Mesenchymal stem cell (in vitro differentiated cells and primary cell): ENCODE measurements around the gene APOA4.
A peak's percentile ranks its signal among the peaks of the same experiment; 100 is the strongest.

Source experiments
- DNase-seq: peaks from one replicate; pipeline ENCODE4 v3.0.0-alpha.2; 2013
- H2AFZ ChIP-seq: one replicate; pipeline ENCODE4 v1.6.1; 2013; ENCODE audit warnings: low read depth, mild to moderate bottlenecking, control low read depth, inconsistent platforms, low read length, moderate library complexity
- H2AK5ac ChIP-seq: 2 replicates; pipeline ENCODE4 v1.6.1; 2013; ENCODE audit warnings: low read length, moderate library complexity, mild to moderate bottlenecking, inconsistent platforms; ENCODE audit not compliant: severe bottlenecking
- H2BK120ac ChIP-seq: one replicate; pipeline ENCODE4 v1.6.1; 2013; ENCODE audit warnings: low read depth, mild to moderate bottlenecking, inconsistent platforms, low read length, moderate library complexity
- H2BK12ac ChIP-seq, 2 experiments: one replicate each; pipeline ENCODE4 v1.6.1; 2013; ENCODE audit warnings: inconsistent platforms in 2 of 2, low read length in 2 of 2, mild to moderate bottlenecking in 2 of 2, moderate library complexity in 2 of 2, control low read depth in 1 of 2
- H2BK15ac ChIP-seq: one replicate; pipeline ENCODE4 v1.6.1; 2013; ENCODE audit warnings: mild to moderate bottlenecking, low read depth, inconsistent platforms; ENCODE audit not compliant: poor library complexity, severe bottlenecking
- H2BK5ac ChIP-seq: 2 replicates; pipeline ENCODE4 v1.6.1; 2013; ENCODE audit warnings: low read depth, mild to moderate bottlenecking, low read length, control low read depth, inconsistent platforms; ENCODE audit not compliant: poor library complexity, severe bottlenecking
- H3K14ac ChIP-seq, 2 experiments: one replicate each; pipeline ENCODE4 v1.6.1; 2013; ENCODE audit warnings: inconsistent platforms in 2 of 2, low read length in 2 of 2, control low read depth in 1 of 2, mild to moderate bottlenecking in 1 of 2, moderate library complexity in 1 of 2
- H3K18ac ChIP-seq, 2 experiments: one replicate each; pipeline ENCODE4 v1.6.1; 2013; ENCODE audit warnings: inconsistent platforms in 2 of 2, low read length in 2 of 2, control low read depth in 1 of 2, low read depth in 1 of 2, mild to moderate bottlenecking in 1 of 2
- H3K23ac ChIP-seq, 2 experiments: one replicate each; pipeline ENCODE4 v1.6.1; 2013; ENCODE audit warnings: inconsistent platforms in 2 of 2, low read length in 2 of 2, mild to moderate bottlenecking in 2 of 2, moderate library complexity in 2 of 2, control low read depth in 1 of 2
- H3K27ac ChIP-seq: 2 replicates; pipeline ENCODE4 v1.5.1; 2013; ENCODE audit warnings: mild to moderate bottlenecking, moderate library complexity, low read length, control low read depth, inconsistent platforms; ENCODE audit not compliant: poor library complexity, severe bottlenecking
- H3K27me3 ChIP-seq, 2 experiments: 2 replicates each; pipeline versions ENCODE4 v1.6.1 to v1.7.0; 2013; ENCODE audit warnings: low read length in 2 of 2, mild to moderate bottlenecking in 2 of 2, moderate library complexity in 2 of 2, control low read depth in 1 of 2, inconsistent platforms in 1 of 2; ENCODE audit not compliant: control insufficient read depth in 1 of 2, insufficient read depth in 1 of 2
- H3K36me3 ChIP-seq, 2 experiments: 2 replicates each; pipeline versions ENCODE4 v1.6.1 to v1.7.0; 2013; ENCODE audit warnings: low read length in 2 of 2, control low read depth in 1 of 2, inconsistent platforms in 1 of 2, low read depth in 1 of 2, mild to moderate bottlenecking in 1 of 2; ENCODE audit not compliant: insufficient read depth in 2 of 2, control insufficient read depth in 1 of 2
- H3K4ac ChIP-seq, 2 experiments: one replicate each; pipeline ENCODE4 v1.6.1; 2013; ENCODE audit warnings: inconsistent platforms in 2 of 2, low read length in 2 of 2, mild to moderate bottlenecking in 2 of 2, moderate library complexity in 2 of 2, control low read depth in 1 of 2, low read depth in 1 of 2
- H3K4me1 ChIP-seq: 2 replicates; pipeline ENCODE4 v1.6.1; 2013; ENCODE audit warnings: low read depth, low read length, control low read depth; ENCODE audit not compliant: control insufficient read depth, insufficient read depth
- H3K4me2 ChIP-seq: 2 replicates; pipeline ENCODE4 v1.6.1; 2013; ENCODE audit warnings: low read length, mild to moderate bottlenecking, inconsistent platforms; ENCODE audit not compliant: poor library complexity, severe bottlenecking
- H3K4me3 ChIP-seq, 2 experiments: 2 replicates each; pipeline versions ENCODE4 v1.5.1 to v1.7.0; 2013; ENCODE audit warnings: low read length in 2 of 2, mild to moderate bottlenecking in 2 of 2, control low read depth in 1 of 2, low read depth in 1 of 2; ENCODE audit not compliant: insufficient read depth in 1 of 2
- H3K79me1 ChIP-seq: replicated peaks from 2 replicates; pipeline ENCODE4 v1.6.1; 2013; ENCODE audit warnings: mild to moderate bottlenecking, control low read depth, low read length, inconsistent platforms; ENCODE audit not compliant: poor library complexity, severe bottlenecking
- H3K9ac ChIP-seq: 2 replicates; pipeline ENCODE4 v1.7.0; 2013; ENCODE audit warnings: mild to moderate bottlenecking, low read length, moderate library complexity
- H3K9me3 ChIP-seq: 2 replicates; pipeline ENCODE4 v1.7.0; 2013; ENCODE audit warnings: mild to moderate bottlenecking, low read length; ENCODE audit not compliant: control insufficient read depth
- H4K8ac ChIP-seq: one replicate; pipeline ENCODE4 v1.6.1; 2013; ENCODE audit warnings: inconsistent platforms, mild to moderate bottlenecking, low read length, moderate library complexity
- H4K91ac ChIP-seq: one replicate; pipeline ENCODE4 v1.6.1; 2013; ENCODE audit warnings: mild to moderate bottlenecking, low read length, inconsistent platforms
- whole genome bisulfite sequencing: methylation state at CpG from one replicate; pipeline ENCODE4 v1.1.7; 2013; ENCODE audit warnings: mixed read lengths; 5-methylcytosine and 5-hydroxymethylcytosine counted together

The APOA4 gene

DNA sequence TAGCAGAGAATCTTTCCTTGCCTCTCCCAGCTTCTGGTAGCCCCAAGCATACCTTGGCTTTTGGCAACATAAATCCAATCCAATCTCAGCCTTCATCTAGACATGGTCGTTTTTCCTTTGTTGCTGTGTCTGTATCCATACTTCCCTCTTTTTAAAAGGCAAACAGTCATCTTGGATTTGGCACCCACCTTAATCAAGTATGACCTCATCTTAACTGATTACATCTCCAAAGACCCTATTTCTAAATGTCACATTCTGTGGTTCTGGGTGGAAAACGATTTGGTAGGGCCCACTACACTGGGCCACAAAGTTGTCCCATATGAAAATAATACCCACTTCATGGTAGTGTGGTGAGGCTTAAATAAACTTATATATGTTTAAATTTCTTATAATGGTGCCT is 51.2 kb downstream of the APOA4 start:
- H3K9me3 ChIP-seq, result no peaks in the 10 kb centered on the region
- no peak overlapping the region for H2BK120ac ChIP-seq
- peaks cover 12% of the 10 kb centered on the region for H3K79me1 ChIP-seq
- H2BK5ac ChIP-seq, result no peak overlapping the region
- H2AK5ac ChIP-seq, result no peak overlapping the region
- no peak overlapping the region for H2AFZ ChIP-seq
- DNase-seq, result peak; percentile 14
- H3K4me1 ChIP-seq, result peaks cover 6% of the 10 kb centered on the region
- no peak overlapping the region for H3K23ac ChIP-seq
- H4K8ac ChIP-seq, result no peak overlapping the region
- 64% methylated on average over 1 of the region's 2 CpGs for WGBS
- H3K14ac ChIP-seq, result no peak overlapping the region
- H3K18ac ChIP-seq, result no peak overlapping the region
- H2BK15ac ChIP-seq, result no peak overlapping the region
- H3K36me3 ChIP-seq, result peaks cover 8 to 29% of the 10 kb centered on the region in 2 experiments
- peak overlapping the region; percentile 94 for H3K9ac ChIP-seq
- no peak overlapping the region for H2BK12ac ChIP-seq
- no peaks in the 10 kb centered on the region for H3K27me3 ChIP-seq
- H3K4me3 ChIP-seq, result peak overlapping the region in 1 of 2 experiments; percentile 97
- H4K91ac ChIP-seq, result no peak overlapping the region
- peak overlapping the region; percentile 88 for H3K4me2 ChIP-seq
- H3K4ac ChIP-seq, result no peak overlapping the region
- H3K27ac ChIP-seq, result no peak overlapping the region
